GM13976 (cell line): Measurements from ENCODE around the gene RNF130.

Experiments used
- DNase-seq: peaks from one replicate; pipeline ENCODE4 v3.0.0; 2012; ENCODE audit warnings: low spot score
- in situ Hi-C: fragments of 300-500 bp; cut with MboI; formaldehyde crosslinking; loops from one replicate; pipeline ENCODE4 v1.12.0; 2022; ENCODE audit warnings: low sequenced_read_pairs, mixed read lengths, inconsistent platforms; ENCODE audit not compliant: unreplicated experiment
- TF ChIP-seq, protein P1 (sequence below): IDR thresholded peaks from 2 replicates; pipeline ENCODE4 v1.5.1; 2012; ENCODE audit warnings: borderline replicate concordance, mild to moderate bottlenecking; ENCODE audit not compliant: insufficient read depth; ENCODE audit errors: extremely low read depth, missing control alignments, control extremely low read depth

The RNF130 gene

DNA sequence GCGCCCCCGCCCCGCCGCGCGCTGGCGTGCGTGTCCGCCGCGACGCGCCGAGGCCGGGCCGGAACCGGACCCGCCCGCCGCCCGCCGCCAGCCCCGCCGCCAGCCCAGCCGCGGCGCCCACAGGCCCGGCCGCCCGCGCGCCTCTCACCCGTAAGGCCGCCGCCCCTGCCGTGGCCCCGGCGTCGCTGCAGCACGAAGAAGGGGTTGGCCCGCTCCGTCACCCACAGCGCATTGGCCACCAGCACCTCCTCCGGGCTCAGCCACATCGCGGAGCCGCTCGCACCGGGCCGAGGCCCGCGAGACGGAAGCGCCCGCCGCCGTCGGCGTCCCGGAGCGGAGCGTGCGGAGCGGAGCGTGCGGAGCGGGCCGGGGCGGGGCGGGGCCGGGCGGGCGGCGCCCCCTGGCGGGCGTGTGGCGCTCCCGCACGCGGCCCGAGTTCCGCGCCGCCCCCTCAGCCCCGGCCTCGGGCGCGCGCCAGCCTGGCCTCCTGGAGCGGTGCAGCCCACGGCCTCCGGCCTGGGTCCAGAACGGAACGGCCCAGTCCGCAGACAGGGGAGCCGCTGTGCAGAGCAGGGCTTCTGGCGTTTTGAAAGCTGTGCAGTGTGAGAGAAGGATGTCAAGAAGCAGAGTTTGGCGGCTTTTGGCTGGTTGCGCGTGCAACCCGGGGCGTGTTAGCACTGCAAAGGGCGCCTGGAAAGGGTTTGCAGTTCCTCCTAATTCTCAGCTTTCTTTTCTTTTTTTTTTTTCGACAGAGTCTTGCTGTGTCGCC is 163.8 kb downstream of the RNF130 start, which contains the start of gene TBC1D9B:
TSS of gene TBC1D9B (minus strand) at position 342 of the 769 bp plus-strand sequence. CDS start at position 266, 76 bp downstream.
- TF ChIP-seq, protein P1, sequence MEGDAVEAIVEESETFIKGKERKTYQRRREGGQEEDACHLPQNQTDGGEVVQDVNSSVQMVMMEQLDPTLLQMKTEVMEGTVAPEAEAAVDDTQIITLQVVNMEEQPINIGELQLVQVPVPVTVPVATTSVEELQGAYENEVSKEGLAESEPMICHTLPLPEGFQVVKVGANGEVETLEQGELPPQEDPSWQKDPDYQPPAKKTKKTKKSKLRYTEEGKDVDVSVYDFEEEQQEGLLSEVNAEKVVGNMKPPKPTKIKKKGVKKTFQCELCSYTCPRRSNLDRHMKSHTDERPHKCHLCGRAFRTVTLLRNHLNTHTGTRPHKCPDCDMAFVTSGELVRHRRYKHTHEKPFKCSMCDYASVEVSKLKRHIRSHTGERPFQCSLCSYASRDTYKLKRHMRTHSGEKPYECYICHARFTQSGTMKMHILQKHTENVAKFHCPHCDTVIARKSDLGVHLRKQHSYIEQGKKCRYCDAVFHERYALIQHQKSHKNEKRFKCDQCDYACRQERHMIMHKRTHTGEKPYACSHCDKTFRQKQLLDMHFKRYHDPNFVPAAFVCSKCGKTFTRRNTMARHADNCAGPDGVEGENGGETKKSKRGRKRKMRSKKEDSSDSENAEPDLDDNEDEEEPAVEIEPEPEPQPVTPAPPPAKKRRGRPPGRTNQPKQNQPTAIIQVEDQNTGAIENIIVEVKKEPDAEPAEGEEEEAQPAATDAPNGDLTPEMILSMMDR = peak; percentile 63
- in situ Hi-C loops = no loop called here
- DNase-seq = peak; percentile 92

DNA sequence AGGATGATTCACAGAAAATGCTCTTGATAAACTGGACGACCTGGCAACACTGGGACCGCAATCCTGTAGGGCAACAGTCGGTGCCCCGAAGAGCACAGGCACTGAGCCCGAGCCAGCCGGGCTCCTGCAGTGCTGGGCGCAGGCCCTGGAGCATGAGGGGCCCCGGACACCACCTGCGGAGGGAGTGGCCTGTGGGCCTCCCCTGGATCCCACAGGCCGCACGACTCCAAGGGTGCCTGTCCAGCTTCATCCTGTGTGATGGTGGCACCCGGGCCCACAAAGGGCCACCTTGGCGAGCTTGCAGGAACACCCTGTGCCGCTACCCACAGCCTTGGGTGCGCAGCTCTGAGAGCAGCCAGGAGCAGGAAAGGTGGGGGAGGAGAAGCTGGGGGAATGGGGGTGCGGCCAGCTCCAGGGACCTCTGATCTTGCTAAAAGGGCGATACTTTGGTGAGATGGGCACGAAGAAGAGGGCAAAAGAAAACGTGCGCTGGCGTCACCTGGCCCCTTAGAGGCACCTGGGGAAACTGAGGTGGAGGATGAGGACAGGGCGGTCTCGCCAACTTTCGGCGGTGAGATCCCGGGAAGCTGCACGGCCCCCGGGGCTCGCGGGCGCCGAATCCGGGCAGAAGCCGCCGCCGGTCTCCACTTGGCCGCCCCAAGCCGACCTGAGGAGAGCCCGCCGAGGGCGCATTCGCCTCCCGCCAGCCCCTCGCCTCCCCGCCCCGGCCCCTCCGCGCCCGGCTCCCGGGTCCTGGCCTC is 164.6 kb downstream of the RNF130 start:
- DNase-seq = no peak
- TF ChIP-seq, protein P1 = no peak
- in situ Hi-C loops = no loop called here

DNA sequence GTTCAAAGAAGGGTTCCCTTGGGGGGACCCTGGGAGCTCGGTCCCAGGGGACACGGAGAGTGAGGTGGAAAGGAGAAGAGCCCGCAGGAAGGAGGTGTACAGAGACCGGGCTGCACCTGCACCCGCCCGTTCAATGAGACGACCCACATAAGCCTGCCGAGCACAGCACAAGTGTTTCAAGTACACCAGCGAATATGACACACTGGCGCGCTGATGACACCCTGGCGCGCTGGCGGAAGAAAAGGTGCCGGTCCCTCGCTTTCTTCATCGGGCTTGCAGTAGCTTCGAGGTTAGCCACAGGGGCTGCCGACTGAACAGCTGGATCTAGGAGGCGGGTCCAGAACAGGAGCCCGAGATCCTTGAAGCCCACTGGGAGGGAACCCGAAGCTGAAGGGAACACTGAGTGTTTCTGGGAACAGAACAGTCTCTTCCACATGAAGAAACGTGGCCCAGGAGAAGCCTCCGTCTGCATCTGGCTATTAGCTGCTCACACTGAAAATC is 165.2 kb downstream of the RNF130 start:
- DNase-seq = no peak
- in situ Hi-C loops = no loop called here

DNA sequence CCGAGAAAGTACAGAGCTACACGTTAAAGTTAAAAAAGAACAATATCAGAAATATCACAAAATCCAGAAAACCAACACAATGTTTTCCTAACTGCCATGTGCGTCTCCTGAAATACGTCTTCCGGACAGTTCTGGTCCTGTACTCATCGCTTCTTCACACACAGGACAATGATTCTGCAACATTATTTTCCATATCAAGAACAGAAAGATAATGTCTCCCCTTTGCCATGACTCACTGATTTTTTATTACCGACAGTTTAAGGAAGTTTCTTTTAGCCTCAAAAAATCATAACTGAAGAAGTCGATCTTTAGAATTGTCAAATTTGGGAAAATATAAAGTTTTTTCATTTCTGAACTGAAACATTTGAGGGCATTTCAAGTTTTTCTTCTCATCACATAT is 166.4 kb downstream of the RNF130 start:
- in situ Hi-C loops = no loop called here
- DNase-seq = no peak
- TF ChIP-seq, protein P1 = no peak

More for the DNA sequence above, 165.2 kb downstream of the RNF130 start:
- TF ChIP-seq, protein P1 = no peak
